Skeletal muscle cell (primary cell): ENCODE results near the gene COL4A1.
"Not testable (repeated sequence)": the region's sequence is repeated elsewhere in the genome, so short reads cannot be mapped to it uniquely, and the experiment has no call there.

Experiments
- DNase-seq: peaks from one replicate; pipeline ENCODE4 v3.0.0-alpha.2; 2010; ENCODE audit warnings: low read depth
- H3K4me3 ChIP-seq: 2 replicates; pipeline ENCODE4 v1.5.1; 2011; ENCODE audit warnings: low read depth, mild to moderate bottlenecking, control low read depth, low read length, moderate library complexity

COL4A1 gene

DNA sequence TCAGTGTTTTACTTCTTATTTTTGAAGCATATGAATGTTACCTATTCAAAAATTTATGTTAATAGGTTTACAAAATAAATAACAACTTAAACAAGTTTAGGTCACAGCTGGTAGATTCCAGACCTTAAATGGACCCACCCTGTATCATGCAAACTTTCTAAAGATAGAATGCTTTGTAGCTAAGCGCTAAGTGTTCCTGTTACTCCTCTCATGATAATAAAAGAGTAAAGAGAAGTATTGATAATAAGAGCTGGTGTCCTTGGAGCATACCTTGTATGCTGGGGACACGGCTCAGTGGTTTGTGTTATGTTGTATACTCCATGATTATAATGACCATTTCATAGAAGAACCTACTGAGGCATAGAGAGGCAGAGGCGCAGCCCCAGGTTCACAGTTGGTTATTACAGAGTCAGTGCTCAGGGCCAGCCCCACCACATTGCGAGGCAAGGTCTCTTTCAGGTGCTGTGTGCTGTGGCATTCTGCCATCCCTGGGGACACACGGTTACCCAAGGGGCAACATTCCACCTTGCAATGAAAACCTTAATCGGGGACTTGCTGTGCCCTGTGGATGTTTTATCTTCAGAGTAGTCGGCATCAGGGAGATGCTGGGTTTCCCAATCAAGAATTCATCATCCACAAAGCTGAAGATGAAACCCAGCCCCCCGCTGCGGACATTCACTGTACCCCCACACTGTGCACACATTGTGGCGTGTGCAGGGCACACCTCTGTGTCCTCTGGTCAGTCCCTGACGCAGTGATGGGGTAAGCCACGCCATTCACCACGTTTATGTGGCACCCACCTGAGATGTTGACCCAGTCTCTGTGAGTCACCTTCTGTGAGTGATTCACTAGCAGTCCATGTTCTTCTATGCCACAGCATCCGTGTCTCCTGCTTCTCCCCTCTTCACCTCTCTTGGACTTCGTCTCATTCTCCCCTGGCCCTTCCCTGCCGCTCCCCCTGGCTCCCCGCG, 186.7 kb downstream of the COL4A1 start:
- H3K4me3 ChIP-seq = no peak overlapping the region
- no peak for DNase-seq

DNA sequence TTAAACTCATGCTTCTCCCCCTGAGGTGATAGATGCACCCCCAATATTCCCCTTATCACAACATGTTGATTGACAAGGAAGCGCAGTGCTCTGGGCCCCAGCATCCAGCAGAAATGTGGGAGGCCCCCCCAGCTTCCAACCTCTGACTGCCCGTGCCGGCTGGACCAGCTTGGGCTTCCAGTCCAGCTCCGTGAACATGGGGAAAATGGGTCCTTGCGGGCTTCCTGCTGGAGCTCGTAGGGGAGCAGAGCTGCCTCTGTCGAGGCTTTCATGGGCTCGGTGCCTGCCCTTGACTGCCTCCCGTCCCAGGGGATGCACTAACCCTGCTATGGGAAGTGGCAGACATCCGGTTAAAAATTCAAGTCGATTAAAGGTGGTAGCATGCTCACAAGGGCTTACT, 188.9 kb downstream of the COL4A1 start:
- H3K4me3 ChIP-seq = no peak overlapping the region
- no peak for DNase-seq

DNA sequence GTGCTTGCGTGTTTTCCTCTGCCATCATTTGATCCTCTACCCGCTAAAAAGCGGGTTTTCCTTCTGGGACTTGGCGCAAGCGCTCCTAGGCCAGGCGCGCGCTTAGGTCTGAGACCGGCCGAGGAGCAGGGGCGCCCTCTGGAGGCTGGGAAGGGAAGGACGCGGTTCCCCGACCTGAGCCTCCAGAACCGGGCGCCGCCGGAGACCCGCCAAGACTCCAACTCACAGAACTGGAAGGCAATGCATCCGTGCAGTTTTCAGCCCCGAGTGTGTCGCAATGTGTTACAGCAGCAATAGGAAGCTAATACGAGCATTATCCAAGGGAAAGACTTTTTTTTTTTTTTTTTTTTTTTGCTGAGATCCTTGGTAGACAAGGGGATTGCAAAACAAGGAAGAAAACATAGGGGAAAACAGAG, 190.9 kb downstream of the COL4A1 start:
- no peak for DNase-seq
- peak overlapping the region; percentile 3 for H3K4me3 ChIP-seq

DNA sequence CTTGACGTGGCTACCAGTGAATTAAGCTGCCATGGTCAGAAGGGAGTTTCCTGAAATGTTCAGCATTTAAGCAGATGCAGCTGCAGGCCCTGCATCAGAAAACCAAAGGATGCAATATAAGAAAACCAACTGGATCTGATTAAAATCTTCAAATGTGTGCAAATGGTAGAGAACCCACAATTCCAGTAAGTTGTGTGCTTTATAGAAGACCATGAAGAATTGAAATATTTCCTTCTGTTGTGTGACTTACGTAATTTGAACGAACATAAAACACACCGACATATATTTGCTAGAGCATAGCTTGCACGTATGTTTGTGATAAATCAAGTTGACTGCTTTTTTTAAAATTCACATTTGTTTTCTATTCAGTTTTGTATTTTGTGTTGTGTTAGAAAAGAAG, 191.4 kb downstream of the COL4A1 start:
- DNase-seq = no peak

DNA sequence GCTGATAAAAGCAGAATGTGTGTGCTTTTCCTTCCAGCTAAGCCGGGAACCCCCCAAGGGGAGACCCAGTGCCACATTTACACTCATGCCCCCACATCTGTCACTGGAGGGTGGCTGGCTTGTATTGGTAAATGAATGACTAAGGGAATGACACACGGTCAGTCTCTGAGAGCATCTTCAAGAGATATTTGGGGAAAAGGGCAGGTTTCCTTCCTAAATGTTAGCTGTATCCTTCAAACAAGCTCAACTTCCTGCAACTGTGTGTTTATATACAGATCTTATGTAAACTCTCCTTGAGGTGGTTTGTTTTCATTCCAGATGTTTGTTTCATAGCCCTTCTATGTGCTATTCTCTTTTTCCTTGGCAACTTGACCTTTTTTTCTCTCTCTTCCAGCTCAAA, 192.6 kb downstream of the COL4A1 start:
- no peak overlapping the region for H3K4me3 ChIP-seq
- DNase-seq = no peak

More for the DNA sequence above, 191.4 kb downstream of the COL4A1 start:
- no peak overlapping the region for H3K4me3 ChIP-seq

DNA sequence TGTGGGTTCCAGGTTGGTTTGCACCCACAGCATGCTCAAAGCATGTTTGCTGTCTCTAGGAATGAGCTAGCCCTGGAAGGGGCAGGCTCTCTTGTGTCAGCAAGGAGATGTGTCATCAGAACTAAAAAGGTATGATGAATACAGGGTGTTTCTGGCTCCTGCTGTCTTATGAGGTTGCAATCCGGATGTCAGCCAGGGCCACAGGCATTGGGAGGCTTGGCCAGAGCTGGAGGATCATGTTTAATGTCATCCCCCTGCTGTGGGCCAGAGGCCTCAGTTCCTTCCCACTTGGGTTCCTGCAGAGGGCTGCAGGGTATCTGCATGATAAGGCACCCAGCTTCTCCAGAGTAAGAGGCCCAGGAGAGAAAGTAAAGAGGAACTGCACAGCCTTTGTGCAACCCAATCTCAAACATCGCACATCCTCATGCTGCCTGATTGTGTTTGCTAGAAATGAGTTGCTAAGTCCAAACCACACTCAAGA, 193.6 kb downstream of the COL4A1 start:
- no peak overlapping the region for H3K4me3 ChIP-seq
- no peak for DNase-seq

DNA sequence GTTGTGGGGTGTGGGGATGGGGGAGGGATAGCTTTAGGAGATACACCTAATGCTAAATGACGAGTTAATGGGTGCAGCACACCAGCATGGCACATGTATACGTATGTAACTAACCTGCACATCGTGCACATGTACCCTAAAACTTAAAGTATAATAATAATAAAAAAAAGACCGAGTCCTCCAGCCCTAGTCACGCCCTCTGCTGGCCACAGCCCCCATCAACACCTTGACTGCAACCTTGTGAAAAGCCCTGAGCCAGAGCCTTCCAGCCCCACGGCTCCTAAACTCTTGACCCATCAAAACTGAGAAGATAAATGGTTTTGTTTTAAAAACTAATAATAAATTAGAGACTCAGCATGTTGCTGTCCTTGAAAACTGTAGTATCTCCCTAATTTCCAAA, 194.6 kb downstream of the COL4A1 start:
- not testable (repeated sequence) for DNase-seq, H3K4me3 ChIP-seq

DNA sequence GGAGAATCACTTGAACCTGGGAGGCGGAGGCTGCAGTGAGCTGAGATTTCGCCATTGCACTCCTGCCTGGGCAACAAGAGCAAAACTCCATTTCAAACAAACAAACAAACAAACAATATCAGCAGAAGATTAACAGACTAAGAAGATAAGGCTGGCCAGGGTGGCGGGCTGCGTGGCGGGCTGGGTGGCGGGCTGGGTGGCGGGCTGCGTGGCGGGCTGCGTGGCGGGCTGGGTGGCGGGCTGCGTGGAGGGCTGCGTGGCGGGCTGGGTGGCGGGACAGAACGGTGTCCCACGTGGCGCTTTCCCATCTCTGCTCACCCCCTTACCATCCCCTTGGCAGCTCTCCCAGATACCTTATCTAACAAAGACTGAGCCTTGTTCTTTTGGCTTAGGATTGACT, 196.2 kb downstream of the COL4A1 start:
- H3K4me3 ChIP-seq = no peak overlapping the region
- DNase-seq = no peak

DNA sequence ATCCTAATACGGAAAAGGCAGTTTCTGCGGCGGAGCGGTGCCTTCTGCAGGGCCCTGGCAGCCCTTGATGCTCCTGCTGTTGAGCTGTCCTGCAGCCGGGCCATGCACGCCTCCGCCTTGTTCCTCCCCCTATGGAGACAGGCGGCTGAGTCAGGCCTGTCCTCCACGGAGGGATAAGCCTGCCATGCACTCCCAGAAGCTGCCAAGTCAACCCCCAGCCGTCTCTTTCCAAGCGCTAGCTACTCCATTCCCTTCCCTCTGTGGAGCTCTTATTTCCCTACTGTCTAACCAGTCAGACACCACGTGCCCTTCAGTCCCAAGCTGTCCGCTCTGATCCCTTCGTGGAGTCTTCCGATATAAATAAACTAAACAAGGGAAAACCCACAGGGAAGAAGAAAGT, 197.0 kb downstream of the COL4A1 start:
- no peak overlapping the region for H3K4me3 ChIP-seq
- peak; percentile 93 for DNase-seq

DNA sequence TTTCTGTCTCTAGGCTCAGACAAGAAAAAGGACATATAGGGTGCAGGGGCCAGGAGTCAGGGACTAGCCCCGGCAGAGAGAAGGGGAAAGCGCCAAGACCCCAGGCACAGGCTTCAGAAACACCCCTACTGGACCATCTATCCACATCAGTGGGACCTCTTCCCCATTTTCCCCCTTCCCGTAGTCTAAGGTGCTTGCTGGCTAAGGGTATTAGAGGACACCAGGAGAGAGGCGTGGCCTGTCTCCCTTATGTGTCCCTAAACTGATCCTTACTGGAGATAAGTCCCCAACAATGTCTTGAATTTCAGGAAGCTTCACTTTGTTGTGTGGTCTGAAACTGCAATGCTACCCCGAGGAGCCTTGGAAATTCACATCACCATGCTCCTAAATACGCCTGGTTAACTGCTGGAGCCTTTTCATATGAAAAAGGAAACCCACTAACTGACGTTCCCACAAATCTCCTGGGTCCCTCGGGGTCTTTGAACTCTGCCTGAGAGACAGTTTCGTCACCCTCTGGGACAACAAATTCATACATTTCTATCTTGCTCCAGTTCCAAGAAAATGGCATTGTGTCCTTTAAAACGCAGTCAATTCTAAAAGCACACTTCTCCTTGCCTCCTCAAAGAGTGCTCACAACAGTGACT, 197.7 kb downstream of the COL4A1 start:
- DNase-seq = no peak
- no peak overlapping the region for H3K4me3 ChIP-seq

DNA sequence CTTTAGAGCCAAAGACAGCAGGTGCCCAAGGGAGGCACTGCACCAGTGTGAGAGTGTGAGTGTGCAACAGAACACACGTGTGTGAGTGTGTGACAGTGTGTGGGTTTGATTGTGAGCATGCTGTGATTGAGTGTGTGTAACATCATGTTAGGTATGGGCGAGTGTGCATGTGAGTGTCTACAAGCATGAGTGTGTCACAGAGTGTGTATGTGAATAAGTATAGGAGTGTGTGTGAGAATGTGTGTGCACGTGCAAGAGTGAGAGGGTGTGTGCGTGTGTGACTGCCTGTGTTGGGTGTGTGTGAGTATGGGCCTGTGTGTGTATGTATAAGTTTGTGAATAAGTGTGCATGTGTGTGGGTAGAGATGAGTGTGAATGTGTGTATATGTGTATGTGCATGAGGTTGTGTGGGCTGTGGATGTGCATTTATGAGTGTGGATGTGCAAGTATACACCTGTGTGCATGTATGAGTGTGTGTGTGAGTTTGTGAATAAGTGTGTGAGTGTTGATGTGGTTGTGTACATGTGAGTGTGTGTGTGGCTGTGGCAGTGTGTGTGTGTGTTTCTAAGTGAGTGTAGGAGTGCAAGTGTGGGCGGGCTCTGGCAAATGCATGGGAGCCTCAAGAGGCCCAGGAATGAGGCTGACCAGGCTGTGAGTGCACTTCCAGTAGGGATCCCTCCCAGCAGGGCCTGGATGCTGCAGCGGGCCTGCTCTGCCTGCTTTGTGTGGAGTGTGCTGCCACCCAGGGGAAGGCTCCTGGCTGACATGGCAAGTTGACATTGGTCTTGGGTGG, 198.4 kb downstream of the COL4A1 start:
- H3K4me3 ChIP-seq = no peak overlapping the region
- DNase-seq = peak; percentile 75

DNA sequence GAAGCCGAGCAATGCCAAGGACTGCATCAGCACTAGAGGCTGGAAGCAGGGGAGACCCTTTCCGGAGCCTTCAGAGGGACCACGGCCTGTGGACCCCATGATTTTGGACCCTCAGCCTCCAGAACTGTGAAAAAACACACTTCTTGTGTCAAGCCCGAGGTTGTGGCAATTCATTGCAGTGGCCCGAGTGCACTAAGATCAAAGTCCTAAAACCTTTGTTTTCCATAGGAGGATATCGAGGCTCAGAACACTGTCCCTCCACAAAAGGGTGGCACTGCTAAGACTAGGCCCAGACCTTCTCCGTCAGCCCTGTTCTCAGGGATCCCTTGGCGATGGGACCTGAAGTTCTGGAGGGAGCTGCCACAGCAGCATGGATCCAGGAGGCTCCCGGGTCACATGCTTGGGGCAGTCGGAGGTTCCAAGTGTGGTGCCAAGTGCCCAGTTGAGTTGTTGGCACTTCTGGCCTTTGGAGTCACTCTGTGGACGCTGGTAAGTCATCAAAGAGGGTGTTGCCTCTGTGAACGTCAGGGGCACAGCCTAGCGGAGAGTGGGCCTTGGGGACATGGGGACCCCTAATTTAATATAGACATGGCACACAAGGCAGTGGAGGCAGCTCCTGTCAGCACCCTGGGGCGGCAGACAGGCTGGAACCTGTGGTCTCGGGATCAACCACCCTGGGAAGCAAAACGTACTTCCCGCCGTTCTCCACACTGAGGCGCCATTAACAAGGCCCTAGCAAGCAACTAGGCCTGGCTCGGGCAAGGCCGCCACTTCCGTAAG, 199.2 kb downstream of the COL4A1 start:
- DNase-seq = no peak
- no peak overlapping the region for H3K4me3 ChIP-seq

DNA sequence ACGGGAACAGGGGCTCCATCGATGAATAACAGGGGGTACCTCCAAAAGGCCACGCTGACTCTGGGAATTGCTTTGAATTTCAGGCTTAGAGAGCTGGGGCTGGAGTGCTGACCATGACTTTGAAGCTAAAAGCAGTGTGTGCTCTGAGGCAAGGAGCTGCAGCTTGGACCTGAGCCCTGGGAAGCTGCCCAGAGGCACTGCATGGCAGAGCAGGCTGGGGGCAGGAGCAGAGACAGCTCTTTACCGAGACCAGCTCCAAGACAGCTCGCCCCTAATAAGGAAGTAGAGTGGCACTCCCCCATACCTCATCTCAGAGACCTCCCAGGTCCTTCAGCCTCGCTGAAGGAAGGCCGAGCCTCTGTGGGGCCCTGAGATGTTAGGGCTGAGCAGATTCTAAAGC, 200.2 kb downstream of the COL4A1 start:
- no peak for DNase-seq

DNA sequence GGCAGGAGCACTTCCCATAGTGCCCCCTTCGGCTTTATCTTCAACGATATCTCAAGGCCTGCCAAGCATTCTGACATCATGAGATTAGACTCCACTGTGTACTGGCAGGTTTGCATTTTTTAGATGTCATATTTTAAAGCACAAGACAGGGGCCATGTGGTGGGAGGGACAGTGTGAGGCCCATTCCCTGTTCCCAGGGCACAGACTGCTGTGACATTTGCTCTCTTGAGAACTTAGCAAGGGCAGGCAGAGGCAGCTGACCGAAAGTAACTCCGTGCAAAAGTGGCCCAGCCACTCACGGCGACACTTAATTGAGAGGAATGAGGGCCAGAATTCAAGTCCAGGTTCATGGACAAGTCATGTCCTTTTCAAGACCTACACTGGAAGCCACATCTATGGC, 201.8 kb downstream of the COL4A1 start:
- no peak overlapping the region for H3K4me3 ChIP-seq
- DNase-seq = no peak

More for the DNA sequence above, 200.2 kb downstream of the COL4A1 start:
- no peak overlapping the region for H3K4me3 ChIP-seq

DNA sequence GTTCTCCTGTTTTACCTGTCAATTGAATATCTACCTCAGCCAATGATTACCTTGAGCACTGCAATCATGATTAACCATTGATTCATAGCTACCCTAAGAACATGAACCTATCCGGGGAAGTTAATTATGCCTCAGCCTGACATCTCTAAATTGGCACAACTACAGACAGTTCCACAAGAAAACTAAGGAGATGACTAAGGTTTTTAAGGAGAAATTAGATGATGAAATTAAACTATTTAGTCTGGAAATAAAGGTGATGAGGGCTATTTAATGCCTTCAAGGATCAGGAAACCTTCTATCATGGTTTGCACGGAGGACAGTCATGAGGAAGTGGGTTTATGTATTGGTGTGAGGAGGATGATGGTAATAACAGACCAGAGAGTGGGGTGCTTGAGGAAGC, 203.4 kb downstream of the COL4A1 start:
- DNase-seq = no peak
- no peak overlapping the region for H3K4me3 ChIP-seq

DNA sequence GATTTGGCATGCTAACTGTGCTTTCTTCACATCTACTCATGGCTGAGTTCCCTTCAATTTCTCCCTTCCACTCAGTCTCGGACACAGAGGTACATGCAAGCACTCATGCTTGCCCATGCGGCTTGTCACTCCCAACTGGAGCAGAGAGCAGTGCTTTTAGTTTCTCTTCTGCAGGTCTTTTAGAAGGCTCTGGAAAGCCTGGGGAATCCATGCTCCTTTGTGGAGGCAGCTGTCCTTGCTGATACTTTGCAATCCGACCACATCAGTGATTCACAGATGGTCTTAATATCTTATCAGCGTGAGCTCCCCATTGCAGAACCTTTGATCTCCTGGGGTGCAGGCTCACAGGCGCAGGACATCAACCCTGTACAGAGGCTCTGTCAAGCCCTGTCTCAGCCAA, 203.9 kb downstream of the COL4A1 start:
- no peak overlapping the region for H3K4me3 ChIP-seq
- DNase-seq = no peak

DNA sequence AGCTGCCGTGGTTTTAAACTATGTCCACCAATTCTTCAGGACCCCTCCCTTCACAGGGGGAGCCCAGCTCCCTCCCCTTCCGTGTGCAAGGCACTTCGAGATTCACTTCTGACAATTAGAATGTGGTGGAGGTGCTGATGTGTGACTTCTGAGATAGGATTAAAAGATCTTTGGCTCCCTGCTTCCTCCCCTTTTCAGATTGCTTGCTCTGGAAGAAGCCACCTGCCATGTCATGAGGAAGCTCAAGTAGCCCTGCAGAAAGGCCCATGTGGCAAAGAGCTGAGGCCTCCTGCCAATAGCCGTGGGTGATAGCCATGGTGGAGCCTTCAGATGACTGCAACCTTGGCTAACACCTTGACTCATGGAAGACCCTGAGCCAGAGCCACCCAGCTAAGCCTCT, 204.9 kb downstream of the COL4A1 start:
- no peak overlapping the region for H3K4me3 ChIP-seq
- DNase-seq = no peak

DNA sequence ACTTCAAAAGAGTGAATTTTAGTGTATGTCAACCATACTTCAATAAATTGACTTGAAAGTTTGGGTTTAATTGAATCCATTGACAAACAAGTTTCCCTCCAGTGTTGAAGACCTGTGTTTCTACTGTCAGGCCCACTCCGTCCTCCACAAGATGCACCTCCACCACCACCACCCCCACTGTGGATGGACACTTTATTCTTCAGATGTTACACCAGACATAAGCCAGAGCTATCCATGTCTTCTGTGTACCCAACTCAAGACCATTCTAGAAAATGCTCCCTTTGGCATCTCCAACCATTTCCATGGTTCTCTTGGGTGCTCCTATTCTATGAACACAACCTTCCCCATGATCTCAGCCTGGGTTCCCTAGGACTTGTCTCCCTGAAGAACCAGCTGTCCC, 207.0 kb downstream of the COL4A1 start:
- DNase-seq = no peak
- H3K4me3 ChIP-seq = no peak overlapping the region
